Neuronal stem cell (in vitro differentiated cells): ENCODE data around the gene LTBP1.

ENCODE experiments used
- DNase-seq: peaks from one replicate; pipeline ENCODE4 v3.0.0-alpha.2; 2013; ENCODE audit warnings: low spot score
- H2AFZ ChIP-seq: one replicate; pipeline ENCODE4 v1.6.1; 2013; ENCODE audit warnings: mild to moderate bottlenecking, low read length, inconsistent platforms
- H2AK5ac ChIP-seq: 2 replicates; pipeline ENCODE4 v1.6.1; 2013; ENCODE audit warnings: low read depth, mild to moderate bottlenecking, inconsistent platforms, low read length, moderate library complexity, mixed read lengths
- H2BK120ac ChIP-seq: 2 replicates; pipeline ENCODE4 v1.6.1; 2013; ENCODE audit warnings: low read depth, mild to moderate bottlenecking, inconsistent platforms, low read length, moderate library complexity, mixed read lengths
- H2BK12ac ChIP-seq: one replicate; pipeline ENCODE4 v1.6.1; 2013; ENCODE audit warnings: low read length, inconsistent platforms
- H2BK15ac ChIP-seq: 2 replicates; pipeline ENCODE4 v1.6.1; 2013; ENCODE audit warnings: mild to moderate bottlenecking, low read length, inconsistent platforms, mixed read lengths
- H2BK5ac ChIP-seq: one replicate; pipeline ENCODE4 v1.6.1; 2013; ENCODE audit warnings: inconsistent platforms, mild to moderate bottlenecking, low read length, moderate library complexity
- H3K14ac ChIP-seq: one replicate; pipeline ENCODE4 v1.6.1; 2013; ENCODE audit warnings: low read length, inconsistent platforms
- H3K18ac ChIP-seq: 2 replicates; pipeline ENCODE4 v1.6.1; 2013; ENCODE audit warnings: low read length, inconsistent platforms
- H3K23ac ChIP-seq: 2 replicates; pipeline ENCODE4 v1.6.1; 2013; ENCODE audit warnings: low read depth, mild to moderate bottlenecking, mixed read lengths, low read length, inconsistent platforms; ENCODE audit not compliant: poor library complexity
- H3K27ac ChIP-seq: replicated peaks from 3 replicates; pipeline ENCODE4 v1.5.1; 2013; ENCODE audit warnings: low read length, inconsistent platforms
- H3K27me3 ChIP-seq, 3 experiments: 2 replicates each; pipeline ENCODE4 v1.6.1; 2013; ENCODE audit warnings: low read length in 3 of 3, mild to moderate bottlenecking in 2 of 3, inconsistent platforms in 1 of 3, low read depth in 1 of 3, mixed read lengths in 1 of 3, moderate library complexity in 1 of 3; ENCODE audit not compliant: control insufficient read depth in 3 of 3, insufficient read depth in 3 of 3
- H3K36me3 ChIP-seq, 2 donors: replicated peaks in 1 of 2; 2 replicates each; pipeline ENCODE4 v1.6.1; 2013; ENCODE audit warnings: low read length in 2 of 2; ENCODE audit not compliant: control insufficient read depth in 2 of 2, insufficient read depth in 2 of 2
- H3K4ac ChIP-seq: 2 replicates; pipeline ENCODE4 v1.6.1; 2013; ENCODE audit warnings: inconsistent platforms, mild to moderate bottlenecking, low read length, moderate library complexity
- H3K4me1 ChIP-seq, 2 donors: 1 replicate in 1 of 2; 2 replicates in 1 of 2; pipeline ENCODE4 v1.6.1; 2013; ENCODE audit warnings: low read length in 2 of 2, low read depth in 1 of 2; ENCODE audit not compliant: control insufficient read depth in 2 of 2, insufficient read depth in 1 of 2
- H3K4me2 ChIP-seq: one replicate; pipeline ENCODE4 v1.6.1; 2013; ENCODE audit warnings: mild to moderate bottlenecking, low read length, inconsistent platforms; ENCODE audit not compliant: insufficient read depth, poor library complexity, severe bottlenecking
- H3K4me3 ChIP-seq, 2 donors: 2 replicates each; pipeline ENCODE4 v1.5.1; 2013; ENCODE audit warnings: low read length in 2 of 2, mild to moderate bottlenecking in 2 of 2, inconsistent platforms in 1 of 2, moderate library complexity in 1 of 2
- H3K79me1 ChIP-seq: one replicate; pipeline ENCODE4 v1.6.1; 2013; ENCODE audit warnings: low read depth, mild to moderate bottlenecking, inconsistent platforms, low read length, moderate library complexity
- H3K9ac ChIP-seq: one replicate; pipeline ENCODE4 v1.6.1; 2013; ENCODE audit warnings: mild to moderate bottlenecking, low read depth, low read length, inconsistent platforms; ENCODE audit not compliant: poor library complexity
- H3K9me3 ChIP-seq, 2 donors: replicated peaks in 1 of 2; 2 replicates each; pipeline versions ENCODE3 to v1.6.1; 2013; ENCODE audit warnings: low read length in 2 of 2, mild to moderate bottlenecking in 2 of 2, inconsistent platforms in 1 of 2, low read depth in 1 of 2, mixed read lengths in 1 of 2, moderate library complexity in 1 of 2; ENCODE audit not compliant: control insufficient read depth in 2 of 2, insufficient read depth in 1 of 2
- H4K8ac ChIP-seq: one replicate; pipeline ENCODE4 v1.6.1; 2013; ENCODE audit warnings: low read depth, mild to moderate bottlenecking, inconsistent platforms, low read length, moderate library complexity
- H4K91ac ChIP-seq: one replicate; pipeline ENCODE4 v1.6.1; 2013; ENCODE audit warnings: low read length, low read depth, mild to moderate bottlenecking, inconsistent platforms; ENCODE audit not compliant: poor library complexity
- WGBS, 2 donors: extraction: QIAGEN DNeasy Blood & Tissue Kit; methylation state at CpG; one replicate each; pipeline ENCODE4 v1.1.7; 2013; ENCODE audit warnings: missing lambda C conversion rate in 2 of 2, mixed read lengths in 1 of 2; ENCODE audit not compliant: insufficient read length in 2 of 2, insufficient replicate concordance in 1 of 2; ENCODE audit errors: extremely low coverage in 2 of 2; 5-methylcytosine and 5-hydroxymethylcytosine counted together

LTBP1 gene

GRCh38 chr2:33059471-33060156 lies 112.9 kb downstream of the LTBP1 start:
- H2BK15ac ChIP-seq = no peak overlapping the region
- H2BK5ac ChIP-seq = no peak overlapping the region
- H2BK12ac ChIP-seq = no peak overlapping the region
- H3K23ac ChIP-seq = no peak overlapping the region
- no CpG with 5 or more reads among the region's 3 CpGs for WGBS, 2 donors
- no peak overlapping the region for H4K91ac ChIP-seq
- no peak overlapping the region for H3K27ac ChIP-seq
- no peak overlapping the region for H2AFZ ChIP-seq
- no peak overlapping the region for H3K4me2 ChIP-seq
- H3K4me3 ChIP-seq = no peak overlapping the region
- H3K36me3 ChIP-seq = no peaks in the 10 kb centered on the region
- no peak overlapping the region for H3K18ac ChIP-seq
- no peak for DNase-seq
- no peak overlapping the region for H2AK5ac ChIP-seq
- H3K4me1 ChIP-seq = peaks cover 0 to 1% of the 10 kb centered on the region in 2 donors
- no peak overlapping the region for H2BK120ac ChIP-seq
- H3K27me3 ChIP-seq = no peaks in the 10 kb centered on the region
- no peak overlapping the region for H3K4ac ChIP-seq
- no peak overlapping the region for H3K9ac ChIP-seq
- peaks cover 1% of the 10 kb centered on the region for H3K79me1 ChIP-seq
- H3K9me3 ChIP-seq = peaks cover 0 to 2% of the 10 kb centered on the region in 2 donors
- no peak overlapping the region for H3K14ac ChIP-seq
- no peak overlapping the region for H4K8ac ChIP-seq

- Histone ChIP-seq H2BK12ac (no peak overlapping the region), H3K4me2 (no peak overlapping the region), H3K14ac (no peak overlapping the region), H4K91ac (no peak overlapping the region), H3K23ac (no peak overlapping the region), H2BK15ac (no peak overlapping the region), H3K36me3 (no peaks in the 10 kb centered on the region), H3K9ac (no peak overlapping the region), H2BK5ac (no peak overlapping the region), H3K4me1 (peaks cover 0 to 1% of the 10 kb centered on the region in 2 donors), H3K4me3 (no peak overlapping the region), H3K4ac (no peak overlapping the region), H2AK5ac (no peak overlapping the region), H3K79me1 (peaks cover 1% of the 10 kb centered on the region), H4K8ac (no peak overlapping the region), H3K27me3 (no peaks in the 10 kb centered on the region), H3K27ac (no peak overlapping the region), H2BK120ac (no peak overlapping the region), H2AFZ (no peak overlapping the region), H3K9me3 (peaks cover 0 to 2% of the 10 kb centered on the region in 2 donors), H3K18ac (no peak overlapping the region)
- WGBS, 2 donors = no CpG with 5 or more reads among the region's 2 CpGs
- DNase-seq = no peak
These were observed 113.7 kb downstream of the LTBP1 start for GRCh38 chr2:33060405-33060804.

- no CpG with 5 or more reads among the region's 4 CpGs for WGBS, 2 donors
- Histone ChIP-seq H2BK120ac (no peak overlapping the region), H3K4me2 (no peak overlapping the region), H2BK5ac (no peak overlapping the region), H2AFZ (no peak overlapping the region), H3K4me1 (peaks cover 0 to 1% of the 10 kb centered on the region in 2 donors), H3K4ac (no peak overlapping the region), H3K18ac (no peak overlapping the region), H3K27ac (no peak overlapping the region), H3K9me3 (peaks cover 0 to 2% of the 10 kb centered on the region in 2 donors), H3K79me1 (peaks cover 1% of the 10 kb centered on the region), H3K9ac (no peak overlapping the region), H2AK5ac (no peak overlapping the region), H3K36me3 (no peaks in the 10 kb centered on the region), H3K27me3 (no peaks in the 10 kb centered on the region), H3K23ac (no peak overlapping the region), H3K14ac (no peak overlapping the region), H2BK15ac (no peak overlapping the region), H4K8ac (no peak overlapping the region), H2BK12ac (no peak overlapping the region), H4K91ac (no peak overlapping the region), H3K4me3 (no peak overlapping the region)
- DNase-seq = no peak
These were observed 116.0 kb downstream of the LTBP1 start for GRCh38 chr2:33062665-33063250.

- no peak overlapping the region for H4K8ac ChIP-seq
- H3K4me2 ChIP-seq = no peak overlapping the region
- no peaks in the 10 kb centered on the region for H3K36me3 ChIP-seq
- no peak overlapping the region for H2BK15ac ChIP-seq
- no peak overlapping the region for H4K91ac ChIP-seq
- no peak overlapping the region for H2BK120ac ChIP-seq
- no peak overlapping the region for H3K18ac ChIP-seq
- H3K79me1 ChIP-seq = peaks cover 1% of the 10 kb centered on the region
- no peak overlapping the region for H3K4me3 ChIP-seq
- H2BK5ac ChIP-seq = no peak overlapping the region
- no peak overlapping the region for H3K27ac ChIP-seq
- H3K9me3 ChIP-seq = peaks cover 0 to 2% of the 10 kb centered on the region in 2 donors
- no peaks in the 10 kb centered on the region for H3K4me1 ChIP-seq
- no peak overlapping the region for H2AK5ac ChIP-seq
- WGBS, 2 donors = no CpG with 5 or more reads among the region's 3 CpGs
- no peak overlapping the region for H3K9ac ChIP-seq
- H3K27me3 ChIP-seq = no peaks in the 10 kb centered on the region
- H3K14ac ChIP-seq = no peak overlapping the region
- no peak for DNase-seq
- no peak overlapping the region for H3K4ac ChIP-seq
- H3K23ac ChIP-seq = no peak overlapping the region
- no peak overlapping the region for H2AFZ ChIP-seq
- no peak overlapping the region for H2BK12ac ChIP-seq
These were observed 117.6 kb downstream of the LTBP1 start for GRCh38 chr2:33064349-33064801.
